DMS53 treated with DMSO at 0.1 percent for 48 hours (cell line): Measurements from ENCODE around the gene ZNF81.
A peak's percentile ranks its signal among the peaks of the same experiment; 100 is the strongest.
"Not testable (repeated sequence)": the region's sequence is repeated elsewhere in the genome, so short reads cannot be mapped to it uniquely, and the experiment has no call there.

Source experiments
- DNase-seq: peaks from one replicate; lab custom pipeline; 2025; ENCODE audit not compliant: unreplicated experiment; lab: John Stamatoyannopoulos, UW

The ZNF81 gene

GRCh38 chrX:47836164-47837072, at the start of gene ZNF81:
ZNF81 (plus strand) TSS chrX:47836902; CDS start chrX:47846268, 9,366 bp downstream.
- DNase-seq: peak; percentile 89

- no peak for DNase-seq
Observed at GRCh38 chrX:47796433-47796906, 40.2 kb upstream of the ZNF81 start.

GRCh38 chrX:47797084-47797483, 39.6 kb upstream of the ZNF81 start:
- no peak for DNase-seq

GRCh38 chrX:47798861-47799260, 37.8 kb upstream of the ZNF81 start:
- DNase-seq: no peak

- peak; percentile 45 for DNase-seq
Observed at GRCh38 chrX:47802589-47802988, 34.1 kb upstream of the ZNF81 start.

GRCh38 chrX:47803103-47803502, 33.6 kb upstream of the ZNF81 start:
- DNase-seq: peak; percentile 70

- DNase-seq: no peak
Observed at GRCh38 chrX:47804315-47804714, 32.4 kb upstream of the ZNF81 start.

- DNase-seq: not testable (repeated sequence)
Observed at GRCh38 chrX:47805844-47806243, 30.9 kb upstream of the ZNF81 start.

GRCh38 chrX:47806415-47807271, 30.1 kb upstream of the ZNF81 start:
- DNase-seq: not testable (repeated sequence)

GRCh38 chrX:47807272-47807538, 29.5 kb upstream of the ZNF81 start:
- not testable (repeated sequence) for DNase-seq

- DNase-seq: no peak
Observed at GRCh38 chrX:47807548-47807947, 29.2 kb upstream of the ZNF81 start.

GRCh38 chrX:47808904-47809788, 27.6 kb upstream of the ZNF81 start:
- DNase-seq: no peak

- DNase-seq: no peak
Observed at GRCh38 chrX:47814851-47815250, 21.9 kb upstream of the ZNF81 start.

- no peak for DNase-seq
Observed at GRCh38 chrX:47815901-47816845, 20.5 kb upstream of the ZNF81 start.

GRCh38 chrX:47817421-47817820, 19.3 kb upstream of the ZNF81 start:
- DNase-seq: no peak

GRCh38 chrX:47817897-47818296, 18.8 kb upstream of the ZNF81 start:
- no peak for DNase-seq

- DNase-seq: no peak
Observed at GRCh38 chrX:47828984-47829383, 7.7 kb upstream of the ZNF81 start.

GRCh38 chrX:47831788-47832187, 4.9 kb upstream of the ZNF81 start:
- peak; percentile 50 for DNase-seq

GRCh38 chrX:47838361-47838760, 1.7 kb downstream of the ZNF81 start:
- DNase-seq: no peak

- no peak for DNase-seq
Observed at GRCh38 chrX:47840111-47840510, 3.4 kb downstream of the ZNF81 start.
